Measurements from ENCODE around the gene PRDM16. TPM values are rescaled to one million over a fixed set of nuclear protein-coding genes. Genes with fewer than 3 reads are reported as not detected.

Gene PRDM16
- total RNA-seq, 1 experiment from 2014 or later = 0.17 TPM

DNA sequence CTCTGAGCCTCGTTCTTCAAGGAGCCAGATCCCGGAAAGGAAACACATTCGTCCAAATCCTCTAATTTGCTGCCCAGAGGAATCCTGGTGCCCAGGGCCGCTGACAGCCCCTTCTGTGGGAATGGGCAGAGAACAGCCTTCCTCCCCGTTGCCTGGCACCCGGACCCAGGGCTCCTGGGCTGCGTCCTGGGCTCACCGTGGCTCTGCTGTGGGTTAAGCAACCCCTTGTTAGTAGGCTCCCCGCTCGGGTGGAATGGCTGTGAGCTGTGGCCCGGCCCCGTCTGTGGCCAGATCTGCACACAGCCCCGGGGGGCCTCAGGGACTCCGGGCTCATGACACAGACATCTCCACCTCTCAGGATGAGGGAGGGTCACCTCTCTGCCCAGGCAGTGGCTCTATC lies 262.6 kb downstream of the PRDM16 start:
- H4K20me1 ChIP-seq (ENCODE audit: control insufficient read depth, insufficient read depth, insufficient read length) = no peaks in the 10 kb centered on the region
- no peak overlapping the region for H2AFZ ChIP-seq (ENCODE audit: low read length)
- H3K18ac ChIP-seq (ENCODE audit: insufficient read length, low read depth, low read length) = no peak overlapping the region
- no peak for DNase-seq
- TF ChIP-seq CTCF (conservative IDR thresholded peaks at IDR 0.05) = no peak
- H2BK5ac ChIP-seq (ENCODE audit: insufficient read length, low read length) = no peak overlapping the region
- Mint-ChIP-seq H3K4me1 (peaks cover 0 to 7% of the 10 kb centered on the region in 2 experiments; a peak in 3 of 4 replicates), H3K4me3 (no peak overlapping the region), H3K27me3 (ENCODE audit: low read depth) (no peaks in the 10 kb centered on the region; the same call in 1 of the 2 replicates), H3K9me3 (no peaks in the 10 kb centered on the region), H3K36me3 (ENCODE audit: insufficient read depth in 1 of 3, low read depth in 3 of 3) (no peaks in the 10 kb centered on the region), H3K27ac (no peak overlapping the region)
- H3T11ph ChIP-seq (ENCODE audit: low read length) = no peak overlapping the region
- no peaks in the 10 kb centered on the region for H3K79me2 ChIP-seq (ENCODE audit: insufficient read depth, low read length)
- no peak overlapping the region for H3K27ac ChIP-seq (ENCODE audit: insufficient read length, low read depth, low read length)
- H2BK120ac ChIP-seq (ENCODE audit: low read depth, low read length, poor library complexity, severe bottlenecking) = no peak overlapping the region
- H2BK15ac ChIP-seq (ENCODE audit: low read depth, low read length) = no peak overlapping the region
- no peak overlapping the region for H2AK5ac ChIP-seq (ENCODE audit: insufficient read length, low read length)
- no peak overlapping the region for H4K91ac ChIP-seq (ENCODE audit: insufficient read length, low read depth, low read length)
- H3K4me1 ChIP-seq (ENCODE audit: insufficient read depth, low read length) = no peaks in the 10 kb centered on the region
- H3K23ac ChIP-seq (ENCODE audit: insufficient read length, low read depth, low read length) = no peak overlapping the region
- no peaks in the 10 kb centered on the region for H3K23me2 ChIP-seq (ENCODE audit: insufficient read length, low read depth, low read length, poor library complexity, severe bottlenecking)
- no peak overlapping the region for H4K8ac ChIP-seq (replicated peaks; ENCODE audit: insufficient read length, low read depth, low read length)
- H2BK12ac ChIP-seq (ENCODE audit: insufficient read length, low read depth, low read length) = no peak overlapping the region
- no peak overlapping the region for H3K4ac ChIP-seq (ENCODE audit: low read depth, low read length)
- H3K56ac ChIP-seq (ENCODE audit: insufficient read length, low read depth, low read length) = no peak overlapping the region
- H3K9ac ChIP-seq (ENCODE audit: extremely low read depth, insufficient read length, low read length) = no peak overlapping the region
- no peaks in the 10 kb centered on the region for H3K27me3 ChIP-seq (ENCODE audit: insufficient read depth, low read length)
- no peak overlapping the region for H3K14ac ChIP-seq (ENCODE audit: insufficient read depth, low read length)
- H2BK20ac ChIP-seq (ENCODE audit: low read depth, low read length, poor library complexity, severe bottlenecking) = no peak overlapping the region
- H3K79me1 ChIP-seq (ENCODE audit: insufficient read depth, low read depth, low read length, poor library complexity, severe bottlenecking) = no peaks in the 10 kb centered on the region
- WGBS (ENCODE audit: extremely low coverage, insufficient read length, low lambda C conversion rate) = no CpG with 5 or more reads among the region's 14 CpGs
- H3K4me2 ChIP-seq (ENCODE audit: insufficient read depth, insufficient read length, low read length) = no peak overlapping the region
- no peak overlapping the region for H4K5ac ChIP-seq (ENCODE audit: insufficient read length, low read depth, low read length)
- H3K9me3 ChIP-seq (ENCODE audit: control insufficient read depth, low read depth, low read length) = no peaks in the 10 kb centered on the region

All from H9 (cell line).